22Rv1 (cell line): Measurements from ENCODE around the gene CFAP68.

Source experiments
- H3K27ac ChIP-seq: fragments of 450-650 bp; 2 replicates; pipeline ENCODE4 v1.5.1; 2017
- CTCF ChIP-seq: fragments of 450-650 bp; IDR thresholded peaks from 2 replicates; pipeline ENCODE4 v1.5.1; 2017; ENCODE audit warnings: mild to moderate bottlenecking
- ZFX ChIP-seq: fragments of 450-650 bp; IDR thresholded peaks from 2 replicates; pipeline ENCODE4 v1.6.1; 2017; ENCODE audit warnings: antibody characterized with exemption, borderline replicate concordance

The CFAP68 gene

GRCh38 chr11:111878849-111879636 lies at the start of gene CFAP68, which contains the start of gene FDXACB1:
TSS of gene CFAP68 (plus strand) at chr11:111879541. CDS start at chr11:111879561, 20 bp downstream.
TSS of gene FDXACB1 (minus strand) at chr11:111879165. CDS start at chr11:111879132, 33 bp downstream.
- peak within 1 kb of the TSS; percentile 98 for H3K27ac ChIP-seq
- TF ChIP-seq CTCF: peak; percentile 95
- no peak for TF ChIP-seq ZFX

GRCh38 chr11:111833524-111833923 lies 45.8 kb upstream of the CFAP68 start:
- TF ChIP-seq CTCF (no peak), ZFX (no peak)
- no peak overlapping the region for H3K27ac ChIP-seq

- no peak overlapping the region for H3K27ac ChIP-seq
- TF ChIP-seq ZFX (no peak), CTCF (no peak)
These were observed 44.7 kb upstream of the CFAP68 start for GRCh38 chr11:111834432-111835163.

DNA sequence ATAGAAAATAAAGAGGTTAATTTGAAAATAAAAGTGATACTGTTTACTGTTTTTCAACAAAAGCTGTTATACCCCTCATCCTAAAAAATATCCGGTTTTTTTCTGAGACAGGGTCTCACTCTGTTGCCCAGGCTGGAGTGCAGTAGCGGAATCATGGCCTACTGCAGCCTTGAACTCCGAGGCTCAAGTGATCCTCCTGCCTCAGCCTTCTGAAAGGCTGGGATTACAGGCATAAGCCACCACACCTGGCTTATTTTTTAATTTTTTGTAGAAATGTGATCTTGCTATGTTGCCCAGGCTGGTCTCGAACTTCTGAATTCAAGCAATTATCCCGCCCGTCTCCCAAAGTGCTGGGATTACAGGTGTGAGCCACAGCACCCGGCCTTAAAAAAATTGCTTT lies 43.7 kb upstream of the CFAP68 start:
- TF ChIP-seq ZFX (no peak), CTCF (no peak)

GRCh38 chr11:111836162-111836561 lies 43.2 kb upstream of the CFAP68 start:
- TF ChIP-seq CTCF (no peak), ZFX (no peak)
- no peak overlapping the region for H3K27ac ChIP-seq

More for the DNA sequence above, 43.7 kb upstream of the CFAP68 start:
- H3K27ac ChIP-seq: no peak overlapping the region

GRCh38 chr11:111836721-111837120 lies 42.6 kb upstream of the CFAP68 start:
- TF ChIP-seq ZFX: no peak
- TF ChIP-seq CTCF: no peak
- H3K27ac ChIP-seq: no peak overlapping the region

DNA sequence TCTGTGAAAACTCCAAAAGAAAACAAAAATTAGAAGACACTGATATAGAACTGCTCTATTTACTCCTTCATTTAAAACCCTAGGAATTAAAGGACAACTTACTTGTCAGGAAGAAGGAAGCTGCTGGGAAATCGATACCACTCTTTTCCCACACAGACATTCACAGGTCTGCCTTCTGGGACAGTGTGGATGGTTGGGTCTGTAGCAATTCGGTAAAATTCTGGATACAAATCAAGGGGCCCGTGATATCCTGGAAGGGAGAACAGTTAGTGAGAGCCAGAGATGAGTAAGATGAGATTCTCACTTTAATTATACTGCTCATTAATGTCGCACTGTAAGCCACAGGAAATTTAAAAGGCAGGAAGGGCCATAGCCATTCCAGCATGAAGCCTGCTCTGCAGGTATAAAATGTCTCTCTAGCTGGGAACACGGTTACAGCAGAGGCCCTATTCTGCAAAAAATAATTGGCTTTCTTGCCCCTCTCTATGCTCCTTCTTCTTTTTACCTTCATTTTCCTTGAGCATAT lies 41.9 kb upstream of the CFAP68 start:
- no peak for TF ChIP-seq ZFX
- TF ChIP-seq CTCF: no peak
- no peak overlapping the region for H3K27ac ChIP-seq
